ENCODE measurements around the gene GANAB.

DNA sequence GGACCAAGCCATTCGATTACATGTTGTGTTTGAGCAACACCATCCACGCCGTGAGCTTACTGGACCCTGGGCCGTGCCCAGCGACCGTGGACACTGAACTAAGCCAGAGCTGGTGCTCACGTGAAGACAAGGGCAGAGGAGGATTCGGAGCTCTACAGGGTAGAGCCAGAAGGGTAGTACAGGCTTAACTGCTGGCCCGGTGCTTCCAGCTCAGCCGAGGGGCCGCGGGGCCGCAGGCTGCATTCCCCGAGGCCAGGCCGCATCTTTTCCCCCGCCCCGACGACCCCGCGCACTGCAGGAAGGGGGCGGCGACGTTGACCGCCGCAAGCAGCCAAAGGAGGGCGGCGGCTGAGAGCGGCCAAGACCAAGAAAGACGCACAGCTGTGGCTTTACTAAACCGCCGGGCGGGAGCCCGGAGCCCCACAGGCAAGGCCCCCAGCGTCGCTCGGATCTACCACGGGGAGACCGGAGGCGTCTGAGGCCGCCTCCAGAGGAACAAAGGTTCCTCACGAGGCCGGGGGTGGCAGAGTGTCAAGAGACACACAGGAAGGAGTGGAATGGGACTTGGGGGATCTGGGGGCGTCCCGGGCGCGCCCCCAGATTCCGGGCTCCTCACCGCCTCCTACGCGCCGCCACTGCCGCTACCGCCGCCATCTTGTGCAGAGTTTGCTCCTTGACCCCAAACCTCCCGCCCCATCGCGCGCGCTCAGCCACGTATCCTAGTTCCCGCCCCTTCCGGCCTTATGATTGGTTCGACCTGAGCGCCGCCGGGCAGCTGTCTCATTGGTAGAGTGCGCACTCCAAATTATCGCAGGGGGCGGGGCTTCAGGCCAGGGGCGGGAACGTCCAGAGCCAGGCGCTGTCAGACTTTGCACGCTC, at the start of gene GANAB:
- TF ChIP-seq CTCF (IDR thresholded peaks at IDR 0.05), result no peak
- peak; percentile 53 to 81 for TF ChIP-seq POLR2A (IDR thresholded peaks at IDR 0.05)
- no peak for TF ChIP-seq EP300 (IDR thresholded peaks at IDR 0.05)
